ENCODE measurements around the gene HFE. TPM values are rescaled to one million over a fixed set of nuclear protein-coding genes. Genes with fewer than 3 reads are reported as not detected.
"Not testable (repeated sequence)": the region's sequence is repeated elsewhere in the genome, so short reads cannot be mapped to it uniquely, and the experiment has no call there.

The HFE gene
- total RNA-seq, 6 experiments from 2014 or later = 8.9 to 20.7 (median 15.8) TPM

DNA sequence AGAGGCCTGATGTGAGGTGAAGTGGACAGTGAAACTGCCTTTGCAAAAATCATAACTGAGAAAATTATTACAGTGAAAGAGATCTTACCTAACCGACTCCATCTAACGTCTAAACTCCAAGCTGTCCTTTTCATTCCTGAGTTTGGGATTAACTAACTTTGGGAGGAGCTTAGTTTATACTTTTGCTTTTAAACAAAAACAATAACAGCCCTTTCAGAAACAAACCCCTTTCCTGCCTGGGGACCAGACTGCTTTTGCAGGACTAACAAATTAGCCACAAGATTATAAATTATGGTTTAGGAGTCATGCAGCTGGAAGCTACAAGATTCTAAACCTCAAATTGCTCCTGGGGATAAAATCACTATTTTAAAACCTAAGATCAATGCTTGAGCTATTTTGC lies 38.6 kb upstream of the HFE start:
- intact Hi-C loops (cut with DNase I) = no loop called here
- no peak overlapping the region for H3K4me3 ChIP-seq
- peaks cover 0 to 11% (median 0%) of the 10 kb centered on the region in 4 donors for H3K4me1 ChIP-seq
- ATAC-seq (no peak), DNase-seq (no peak)
- TF ChIP-seq POLR2A (IDR thresholded peaks at IDR 0.05) = no peak
- TF ChIP-seq, protein P1, sequence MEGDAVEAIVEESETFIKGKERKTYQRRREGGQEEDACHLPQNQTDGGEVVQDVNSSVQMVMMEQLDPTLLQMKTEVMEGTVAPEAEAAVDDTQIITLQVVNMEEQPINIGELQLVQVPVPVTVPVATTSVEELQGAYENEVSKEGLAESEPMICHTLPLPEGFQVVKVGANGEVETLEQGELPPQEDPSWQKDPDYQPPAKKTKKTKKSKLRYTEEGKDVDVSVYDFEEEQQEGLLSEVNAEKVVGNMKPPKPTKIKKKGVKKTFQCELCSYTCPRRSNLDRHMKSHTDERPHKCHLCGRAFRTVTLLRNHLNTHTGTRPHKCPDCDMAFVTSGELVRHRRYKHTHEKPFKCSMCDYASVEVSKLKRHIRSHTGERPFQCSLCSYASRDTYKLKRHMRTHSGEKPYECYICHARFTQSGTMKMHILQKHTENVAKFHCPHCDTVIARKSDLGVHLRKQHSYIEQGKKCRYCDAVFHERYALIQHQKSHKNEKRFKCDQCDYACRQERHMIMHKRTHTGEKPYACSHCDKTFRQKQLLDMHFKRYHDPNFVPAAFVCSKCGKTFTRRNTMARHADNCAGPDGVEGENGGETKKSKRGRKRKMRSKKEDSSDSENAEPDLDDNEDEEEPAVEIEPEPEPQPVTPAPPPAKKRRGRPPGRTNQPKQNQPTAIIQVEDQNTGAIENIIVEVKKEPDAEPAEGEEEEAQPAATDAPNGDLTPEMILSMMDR (IDR thresholded peaks at IDR 0.05) = no peak
- 32% methylated on average over 2 of the region's 2 CpGs for WGBS (ENCODE audit: insufficient coverage, low coverage, low lambda C conversion rate, missing lambda C conversion rate)
- H3K27me3 ChIP-seq = no peaks in the 10 kb centered on the region
- no peak overlapping the region for H3K27ac ChIP-seq
- no peaks in the 10 kb centered on the region for H3K36me3 ChIP-seq
- no peaks in the 10 kb centered on the region for H3K9me3 ChIP-seq

DNA sequence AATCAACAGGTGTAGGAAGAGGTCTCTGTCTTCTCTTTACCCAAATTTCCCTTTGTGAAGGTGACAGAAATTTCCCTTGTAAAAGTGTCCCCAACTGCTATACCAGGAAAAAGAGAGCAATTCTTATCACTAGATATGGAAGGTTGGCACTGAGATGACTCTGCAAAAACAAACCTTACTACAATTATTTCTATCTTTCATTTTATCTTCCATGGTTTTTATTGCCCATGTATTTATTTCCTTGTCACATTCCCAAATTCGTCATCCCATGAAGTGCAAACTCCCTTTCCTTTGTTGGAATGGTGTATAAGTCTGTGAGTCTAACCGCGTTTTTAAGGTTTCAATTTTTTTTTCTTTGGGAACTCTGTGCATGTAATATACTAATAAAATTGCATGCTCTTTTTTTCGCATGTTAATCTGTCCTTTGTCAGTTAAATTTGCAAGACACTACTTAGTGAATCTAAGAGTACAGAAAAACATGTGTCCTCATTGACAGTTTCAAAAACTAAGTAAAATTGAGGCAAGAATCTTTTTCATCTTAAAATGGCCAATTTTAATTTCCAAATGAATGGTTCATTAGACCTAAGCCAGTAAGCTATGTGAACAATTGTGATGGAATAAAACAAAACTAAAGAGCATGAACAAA lies 35.4 kb upstream of the HFE start:
- intact Hi-C loops (cut with DNase I) = no loop called here
- H3K9me3 ChIP-seq = no peaks in the 10 kb centered on the region
- TF ChIP-seq POLR2A (IDR thresholded peaks at IDR 0.05) = no peak
- TF ChIP-seq, protein P1 (IDR thresholded peaks at IDR 0.05) = no peak
- ATAC-seq (no peak), DNase-seq (no peak)
- WGBS (ENCODE audit: insufficient coverage, low coverage, low lambda C conversion rate, missing lambda C conversion rate) = 97% methylated on average over 4 of the region's 4 CpGs
- no peaks in the 10 kb centered on the region for H3K4me1 ChIP-seq
- H3K4me3 ChIP-seq = no peak overlapping the region
- H3K27me3 ChIP-seq = no peaks in the 10 kb centered on the region
- H3K27ac ChIP-seq = no peak overlapping the region
- H3K36me3 ChIP-seq = no peaks in the 10 kb centered on the region

DNA sequence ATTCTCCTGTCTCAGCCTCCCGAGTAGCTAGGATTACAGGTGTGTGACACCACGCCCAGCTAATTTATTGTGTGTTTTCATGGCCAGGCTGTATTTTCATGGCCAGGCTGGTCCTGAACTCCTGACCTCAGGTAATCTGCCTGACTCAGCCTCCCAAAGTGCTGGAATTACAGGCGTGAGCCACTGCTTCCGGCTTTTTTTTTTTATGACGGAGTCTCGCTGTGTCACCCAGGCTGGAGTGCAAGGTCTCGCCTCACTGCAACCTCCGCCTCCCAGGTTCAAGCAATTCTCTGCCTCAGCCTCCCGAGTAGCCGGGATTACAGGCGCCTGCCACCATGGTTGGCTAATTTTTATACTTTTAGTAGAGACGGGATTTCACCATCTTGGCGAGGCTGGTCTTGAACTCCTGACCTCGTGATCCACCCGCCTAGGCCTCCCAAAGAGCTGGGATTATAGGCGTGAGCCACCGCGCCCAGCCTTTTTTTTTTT lies 34.4 kb upstream of the HFE start:
- H3K4me3 ChIP-seq; ATAC-seq; H3K9me3 ChIP-seq; H3K4me1 ChIP-seq; H3K27me3 ChIP-seq; intact Hi-C loops (cut with DNase I); H3K27ac ChIP-seq; H3K36me3 ChIP-seq; DNase-seq: not testable (repeated sequence)
- WGBS (ENCODE audit: insufficient coverage, low coverage, low lambda C conversion rate, missing lambda C conversion rate) = 95% methylated on average over 10 of the region's 18 CpGs

- no peak for TF ChIP-seq POLR2A (IDR thresholded peaks at IDR 0.05)
- TF ChIP-seq, protein P1 (IDR thresholded peaks at IDR 0.05) = no peak
- H3K27ac ChIP-seq = peak overlapping the region; percentile 85 to 94 (median 91)
These were observed 33.0 kb upstream of the HFE start for GRCh38 chr6:26053992-26054780.

More at GRCh38 chr6:26053992-26054780, 33.0 kb upstream of the HFE start:
- Histone ChIP-seq H3K4me3 (peak overlapping the region; percentile 56 to 73 (median 70)), H3K27me3 (no peaks in the 10 kb centered on the region), H3K36me3 (no peaks in the 10 kb centered on the region), H3K9me3 (no peaks in the 10 kb centered on the region), H3K4me1 (no peaks in the 10 kb centered on the region)
- intact Hi-C loops (cut with DNase I) = no loop called here
- ATAC-seq (peak in 1 of 4 donors; percentile 1), DNase-seq (no peak)
- 14% methylated on average over 8 of the region's 8 CpGs for WGBS (ENCODE audit: insufficient coverage, low coverage, low lambda C conversion rate, missing lambda C conversion rate)

Data from right lobe of liver (tissue), 6 donors.